Islet precursor cell (in vitro differentiated cells): ENCODE data around the gene PHLDA3.

Experiments
- DNase-seq: peaks from one replicate; pipeline ENCODE4 v3.0.0-alpha.2; 2018

Gene PHLDA3

GRCh38 chr1:201461645-201462441, 7.1 kb downstream of the PHLDA3 start:
- DNase-seq: peak; percentile 95

- peak; percentile 96 for DNase-seq
Observed at GRCh38 chr1:201460814-201461644, 8.0 kb downstream of the PHLDA3 start.

- no peak for DNase-seq
Observed at GRCh38 chr1:201459775-201460174, 9.2 kb downstream of the PHLDA3 start.

GRCh38 chr1:201459052-201459451, 9.9 kb downstream of the PHLDA3 start:
- DNase-seq: no peak

GRCh38 chr1:201457508-201457960, 11.5 kb downstream of the PHLDA3 start:
- DNase-seq: no peak

GRCh38 chr1:201456499-201457309, 12.3 kb downstream of the PHLDA3 start:
- DNase-seq: peak; percentile 94

- no peak for DNase-seq
Observed at GRCh38 chr1:201455098-201455497, 13.9 kb downstream of the PHLDA3 start.

GRCh38 chr1:201454608-201455007, 14.4 kb downstream of the PHLDA3 start:
- no peak for DNase-seq

- DNase-seq: no peak
Observed at GRCh38 chr1:201452866-201453265, 16.1 kb downstream of the PHLDA3 start.

- DNase-seq: peak; percentile 91
Observed at GRCh38 chr1:201450721-201451291, 18.2 kb downstream of the PHLDA3 start.

GRCh38 chr1:201448990-201449389, 20.0 kb downstream of the PHLDA3 start:
- DNase-seq: no peak

- DNase-seq: peak; percentile 96
Observed at GRCh38 chr1:201447903-201448871, 20.8 kb downstream of the PHLDA3 start.

- no peak for DNase-seq
Observed at GRCh38 chr1:201445310-201445709, 23.7 kb downstream of the PHLDA3 start.

- DNase-seq: peak; percentile 75
Observed at GRCh38 chr1:201444792-201445191, 24.2 kb downstream of the PHLDA3 start.

- DNase-seq: peak; percentile 55
Observed at GRCh38 chr1:201443747-201444146, 25.2 kb downstream of the PHLDA3 start.

GRCh38 chr1:201436969-201437368, 32.0 kb downstream of the PHLDA3 start:
- no peak for DNase-seq

GRCh38 chr1:201436393-201436792, 32.6 kb downstream of the PHLDA3 start:
- peak; percentile 90 for DNase-seq

GRCh38 chr1:201434266-201434665, 34.7 kb downstream of the PHLDA3 start:
- no peak for DNase-seq

- no peak for DNase-seq
Observed at GRCh38 chr1:201433609-201434008, 35.4 kb downstream of the PHLDA3 start.

- DNase-seq: no peak
Observed at GRCh38 chr1:201430776-201431175, 38.2 kb downstream of the PHLDA3 start.

GRCh38 chr1:201429736-201430501, 39.1 kb downstream of the PHLDA3 start:
- no peak for DNase-seq
